NCI-H128 (cell line): ENCODE results near the gene ABCF1.
A peak's percentile ranks its signal among the peaks of the same experiment; 100 is the strongest.

Experiments
- DNase-seq: peaks from one replicate; lab custom pipeline; 2025; ENCODE audit not compliant: unreplicated experiment; lab: John Stamatoyannopoulos, UW

Gene ABCF1

DNA sequence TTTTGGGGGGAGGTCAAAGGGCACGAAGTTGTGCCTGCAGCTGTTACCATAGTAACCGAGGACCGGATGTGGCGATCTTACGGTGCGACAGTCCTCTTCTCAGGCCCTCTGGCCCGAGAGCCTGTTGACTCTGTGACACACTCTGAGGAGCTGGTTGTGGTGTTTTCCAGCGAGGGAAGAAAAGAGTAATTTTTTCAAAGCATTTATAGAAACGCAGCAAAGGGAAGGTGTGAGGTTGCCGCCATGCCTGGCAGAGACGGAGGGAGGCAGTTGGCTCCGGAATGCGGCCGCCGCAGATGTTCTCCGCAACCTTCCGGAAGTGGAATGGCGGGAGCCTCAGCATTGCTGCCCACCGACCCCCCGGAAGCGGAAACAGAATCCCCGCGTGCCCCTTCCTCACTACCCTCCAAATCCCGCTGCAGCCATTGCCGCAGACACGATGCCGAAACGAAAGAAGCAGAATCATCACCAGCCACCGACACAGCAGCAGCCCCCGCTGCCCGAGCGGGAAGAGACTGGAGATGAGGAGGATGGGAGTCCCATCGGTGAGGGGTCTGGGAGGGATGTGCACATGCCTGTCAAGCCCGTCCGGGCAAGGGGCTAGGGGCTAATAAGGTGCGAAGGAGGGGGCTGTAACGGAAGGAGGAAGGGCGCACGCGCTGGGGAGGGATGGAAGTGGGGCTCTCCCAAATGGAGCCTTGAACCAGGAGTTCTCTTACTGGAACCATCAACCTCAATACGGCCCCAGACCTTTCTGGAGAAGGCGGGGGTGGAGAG, 14.1 kb upstream of the ABCF1 start, which contains the start of gene PRR3:
Gene PRR3, plus strand, starts transcription at position 390 of the 777 bp plus-strand sequence. Its CDS starts 50 bp downstream, at position 440.
- peak; percentile 54 for DNase-seq

DNA sequence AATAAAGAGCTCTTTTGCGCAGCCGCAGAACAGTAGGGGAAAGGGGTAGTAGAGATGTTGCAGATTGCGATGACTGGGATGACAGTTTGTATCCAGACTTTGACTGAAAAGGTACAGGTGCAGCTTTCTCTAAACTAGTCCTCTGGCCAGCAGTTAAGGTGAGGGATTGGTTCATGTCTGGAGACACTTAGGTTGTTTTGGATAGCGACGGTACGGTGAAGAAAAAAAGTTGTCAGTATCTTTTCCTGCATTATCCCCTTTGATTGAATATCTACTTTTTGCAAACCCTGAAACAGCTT, 13.6 kb upstream of the ABCF1 start:
- peak; percentile 29 for DNase-seq

DNA sequence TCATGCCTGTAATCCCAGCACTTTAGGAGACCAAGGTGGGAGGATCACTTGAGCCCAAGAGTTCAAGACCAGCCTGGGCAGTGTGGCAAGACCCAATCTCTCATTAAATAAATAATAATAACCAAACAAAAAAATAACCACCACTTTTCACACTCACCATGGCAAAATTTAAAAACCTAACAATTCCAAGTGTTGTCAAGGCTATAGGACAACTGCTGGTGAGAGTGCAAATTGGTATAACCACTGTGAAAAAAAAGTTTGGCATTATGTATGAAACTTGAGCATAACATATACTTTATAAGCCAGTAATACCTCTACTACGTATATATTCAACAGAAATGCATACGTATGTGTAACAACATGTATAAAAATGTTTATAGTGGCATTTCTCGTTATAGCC, 10.3 kb upstream of the ABCF1 start:
- no peak for DNase-seq

DNA sequence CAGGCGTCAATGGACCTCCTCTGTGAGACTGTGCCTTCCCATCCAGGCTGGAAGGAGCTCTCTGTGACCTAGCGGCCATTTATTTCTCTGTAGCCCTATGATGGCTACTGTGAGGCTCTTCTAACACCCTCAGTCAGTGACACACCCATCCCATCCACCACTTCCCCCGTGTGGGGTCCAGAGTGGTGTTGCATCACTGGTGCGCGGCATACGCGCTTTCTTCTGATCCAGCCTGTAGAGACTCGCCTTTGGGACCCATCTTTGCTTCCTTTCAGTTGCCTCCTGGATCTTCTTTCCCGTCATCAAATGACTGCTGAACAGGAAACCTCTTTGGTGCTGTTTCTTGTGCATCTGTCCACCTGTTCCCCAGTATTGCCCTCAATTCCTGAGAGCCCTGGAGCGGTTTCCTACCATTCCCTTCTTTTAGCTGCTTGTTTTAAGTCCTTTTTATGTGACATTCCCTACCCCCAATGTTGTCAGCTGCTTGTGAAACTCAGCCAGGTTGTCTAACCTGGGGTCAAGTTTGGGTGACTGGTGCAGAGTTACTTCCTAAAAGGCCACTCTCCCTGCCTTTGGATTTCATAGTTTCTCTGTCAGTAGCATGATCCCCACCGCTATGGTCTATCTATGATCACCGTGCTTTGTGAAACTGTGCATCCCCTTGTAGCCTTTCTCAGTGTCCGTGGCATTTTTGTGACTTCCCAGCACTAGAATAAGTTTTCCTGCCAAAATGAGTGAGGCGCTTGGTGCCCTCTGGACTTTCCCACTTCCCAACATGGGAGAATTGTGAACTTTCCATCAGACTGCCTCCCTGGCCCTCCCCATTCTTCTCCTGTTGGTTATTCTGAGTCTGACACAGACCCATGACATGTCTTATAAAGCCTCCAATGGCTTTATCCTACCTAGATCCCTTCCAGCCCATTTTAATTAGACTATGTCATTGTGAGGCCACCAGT, 8.5 kb upstream of the ABCF1 start:
- DNase-seq, result no peak

DNA sequence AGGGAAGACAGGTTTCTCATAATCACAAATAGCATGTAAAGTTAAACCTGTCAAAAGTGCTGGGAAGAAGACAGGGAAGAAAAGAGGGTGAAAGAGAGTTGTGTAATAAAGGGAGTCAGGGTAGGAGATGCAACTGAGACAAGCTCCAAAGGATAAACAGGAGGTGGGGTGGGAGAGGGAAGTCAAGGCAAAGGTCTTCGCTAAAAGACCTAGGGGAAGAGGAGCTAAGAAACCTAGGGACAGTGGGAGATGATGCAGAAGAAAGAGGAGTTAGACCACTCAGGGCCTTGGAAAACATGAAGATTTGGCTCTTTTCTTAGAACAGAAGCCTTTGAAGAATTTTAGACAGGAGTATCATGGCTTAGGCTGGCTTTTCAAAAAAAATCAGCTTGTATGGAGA, 7.1 kb upstream of the ABCF1 start:
- no peak for DNase-seq

DNA sequence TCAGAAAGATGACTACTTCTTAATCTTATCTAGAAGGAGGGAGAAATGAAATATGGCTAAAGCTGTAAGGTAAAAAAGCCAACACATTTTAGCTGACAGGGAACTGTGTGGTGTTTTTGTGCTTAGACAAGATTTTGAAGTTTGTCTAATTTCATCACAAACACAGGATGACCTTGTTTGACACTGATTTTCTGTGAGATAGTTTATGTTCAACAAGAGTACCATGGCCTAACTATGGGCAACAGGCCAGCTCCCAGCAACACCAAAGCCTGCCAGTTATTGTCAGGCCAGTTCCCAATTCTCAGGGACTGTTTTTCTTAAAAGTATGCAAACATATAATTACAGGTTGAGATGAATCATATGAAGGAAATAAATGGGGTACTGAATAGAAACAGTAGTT, 5.5 kb upstream of the ABCF1 start:
- no peak for DNase-seq

DNA sequence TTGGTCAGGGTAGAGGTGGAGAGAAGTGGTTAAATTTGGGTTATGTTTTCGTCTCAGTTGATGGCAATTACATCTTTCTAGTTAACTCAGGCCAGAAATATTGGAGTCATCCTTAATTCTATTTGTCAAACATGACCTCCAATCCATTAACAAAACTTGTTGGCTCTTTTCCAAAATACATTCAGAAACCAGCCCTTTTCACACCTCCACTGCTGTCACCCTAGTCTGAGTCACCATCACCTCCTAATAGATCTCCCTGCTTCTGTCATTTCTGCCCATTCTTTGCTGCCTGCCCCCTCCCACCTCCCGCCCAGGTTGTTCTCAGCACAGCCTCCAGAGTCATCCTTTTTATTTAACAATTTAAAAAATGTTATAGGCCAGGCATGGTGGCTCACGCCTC, 3.0 kb upstream of the ABCF1 start:
- DNase-seq, result no peak

DNA sequence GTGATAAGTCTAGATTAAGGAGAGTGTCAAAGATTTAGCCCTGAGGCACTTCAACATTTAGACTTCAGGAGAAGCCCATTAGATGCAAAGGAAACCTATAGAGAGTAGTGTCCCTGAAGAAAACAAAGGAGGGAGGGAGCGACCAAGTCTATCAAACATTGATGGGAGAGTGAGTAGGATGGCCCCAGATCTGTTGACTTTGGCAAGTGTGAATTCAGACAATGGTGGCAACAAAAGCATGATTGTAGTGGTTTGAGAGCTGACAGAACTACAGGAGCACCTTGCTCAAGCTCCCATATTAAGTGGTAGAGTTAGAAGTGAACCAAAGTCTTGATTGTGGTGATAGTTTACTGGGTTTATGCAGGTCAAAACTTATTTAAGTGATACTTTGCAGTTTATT, 979 bp upstream of the ABCF1 start:
- DNase-seq, result no peak

DNA sequence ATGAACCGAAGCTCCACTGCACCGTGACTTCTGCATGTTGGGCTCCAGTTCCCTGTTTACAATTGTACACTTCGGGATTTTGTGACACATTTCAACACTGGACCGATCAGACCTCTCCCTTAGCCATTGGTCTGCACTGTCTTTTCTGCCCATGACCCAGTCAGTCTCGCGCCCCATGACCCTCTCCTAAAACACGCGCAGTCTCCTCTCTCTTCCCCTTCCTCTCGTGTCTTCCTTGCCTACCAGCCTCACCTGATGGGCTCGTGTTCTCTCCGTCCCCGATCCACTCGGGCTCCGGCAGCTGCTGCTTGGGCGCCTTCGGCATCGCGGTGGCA, 535 bp upstream of the ABCF1 start:
- DNase-seq, result no peak

DNA sequence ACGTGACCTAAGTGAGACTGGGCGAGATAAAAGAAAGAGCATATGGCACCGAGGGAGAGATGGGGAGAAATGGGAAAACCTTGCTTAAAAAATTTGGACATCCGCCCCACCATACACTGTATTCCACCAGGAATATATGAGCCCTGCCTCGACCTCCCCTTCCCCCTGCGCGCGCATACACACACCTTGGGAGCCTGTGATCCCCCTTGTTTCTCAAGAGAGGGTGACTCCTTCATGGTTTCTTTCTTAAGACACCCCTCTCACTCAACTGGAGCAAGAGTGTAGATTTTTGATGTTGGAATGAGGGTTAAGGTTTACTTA, 480 bp downstream of the ABCF1 start:
- DNase-seq, result no peak

DNA sequence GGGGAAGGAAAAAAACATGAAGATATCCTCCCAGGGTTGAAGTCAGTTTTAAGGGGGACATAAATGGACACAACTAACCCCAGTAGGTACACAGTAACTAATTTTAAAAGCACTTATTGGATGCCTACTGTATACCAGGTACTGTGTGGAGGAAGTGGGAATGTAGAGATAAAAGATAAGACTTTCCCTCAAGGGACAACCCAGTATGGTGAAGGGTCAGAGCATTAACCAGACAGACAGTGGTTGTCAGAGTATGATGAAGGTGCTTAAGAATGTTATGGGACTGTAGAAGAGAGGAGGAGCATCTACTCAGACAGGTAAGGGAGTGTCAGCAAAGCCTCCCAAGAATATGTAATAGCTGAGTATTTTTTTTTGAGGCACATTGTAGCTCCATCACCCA, 906 bp downstream of the ABCF1 start:
- no peak for DNase-seq

DNA sequence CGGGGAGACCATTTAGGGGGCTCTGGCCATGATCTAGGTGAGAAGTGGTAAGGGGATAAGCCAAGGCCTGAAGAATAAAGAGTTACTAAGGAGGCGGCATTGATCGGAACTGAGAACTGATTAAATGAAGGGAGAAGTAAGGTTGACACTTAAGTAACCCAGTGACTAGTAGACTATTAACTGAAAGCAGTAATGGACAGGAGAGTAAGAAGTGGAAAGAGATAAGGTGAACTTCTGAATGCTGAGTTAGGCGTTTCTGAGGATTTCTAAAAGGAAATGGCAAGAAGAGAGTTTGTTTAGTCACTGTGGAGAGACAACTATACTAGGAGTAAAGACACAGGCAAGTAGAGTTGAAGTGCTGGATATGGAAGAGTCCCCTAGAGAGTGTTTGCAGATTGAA, 1.9 kb downstream of the ABCF1 start:
- DNase-seq, result no peak

DNA sequence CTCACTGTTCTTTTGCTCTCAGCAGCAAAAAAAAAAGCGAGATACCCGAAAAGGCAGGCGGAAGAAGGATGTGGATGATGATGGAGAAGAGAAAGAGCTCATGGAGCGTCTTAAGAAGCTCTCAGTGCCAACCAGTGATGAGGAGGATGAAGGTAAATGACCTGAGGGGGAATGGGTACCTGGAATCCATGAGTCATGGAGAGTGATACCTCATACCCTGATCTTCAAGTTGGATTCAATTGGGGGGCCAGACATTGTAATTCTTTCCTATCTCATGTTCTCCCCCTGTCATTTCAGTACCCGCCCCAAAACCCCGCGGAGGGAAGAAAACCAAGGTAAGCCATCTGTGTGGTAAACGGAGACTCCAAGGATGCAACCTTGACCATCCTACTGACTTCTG, 6.8 kb downstream of the ABCF1 start:
- no peak for DNase-seq

DNA sequence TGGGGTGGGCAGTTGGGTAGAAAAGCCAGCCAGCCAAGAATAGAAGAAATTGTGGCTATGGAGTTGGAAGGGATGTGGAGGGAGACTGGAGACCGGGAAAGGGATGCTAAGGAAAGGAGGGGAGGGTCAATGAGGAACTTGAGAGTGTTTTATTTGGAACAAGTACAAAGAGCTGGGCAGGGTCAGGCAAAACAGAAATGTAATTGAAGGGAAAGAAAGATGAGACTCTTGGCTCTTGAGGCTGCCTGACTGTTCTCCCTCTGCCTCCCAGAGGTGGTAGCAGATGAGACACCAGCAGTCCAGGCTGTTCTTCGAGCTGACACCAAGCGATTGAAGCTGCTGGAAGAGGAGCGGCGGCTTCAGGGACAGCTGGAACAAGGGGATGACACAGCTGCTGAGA, 12.7 kb downstream of the ABCF1 start:
- no peak for DNase-seq

DNA sequence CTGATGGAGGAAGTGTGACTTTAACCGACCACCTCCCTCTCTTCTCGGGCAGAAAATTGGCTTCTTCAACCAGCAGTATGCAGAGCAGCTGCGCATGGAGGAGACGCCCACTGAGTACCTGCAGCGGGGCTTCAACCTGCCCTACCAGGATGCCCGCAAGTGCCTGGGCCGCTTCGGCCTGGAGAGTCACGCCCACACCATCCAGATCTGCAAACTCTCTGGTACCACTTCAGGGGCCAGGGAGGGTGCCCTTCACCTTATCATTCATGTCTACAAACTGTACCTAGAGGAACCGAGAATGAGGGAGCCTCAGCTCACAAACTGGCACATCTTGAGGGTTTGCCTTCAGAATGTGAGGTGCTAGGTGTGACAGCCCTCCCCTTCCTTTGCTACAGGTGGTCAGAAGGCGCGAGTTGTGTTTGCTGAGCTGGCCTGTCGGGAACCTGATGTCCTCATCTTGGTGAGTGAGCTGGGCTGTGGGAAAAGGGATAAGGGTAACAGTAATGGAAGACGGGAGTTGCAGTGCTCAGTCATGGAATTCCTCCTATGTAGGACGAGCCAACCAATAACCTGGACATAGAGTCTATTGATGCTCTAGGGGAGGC, 18.6 kb downstream of the ABCF1 start:
- no peak for DNase-seq

DNA sequence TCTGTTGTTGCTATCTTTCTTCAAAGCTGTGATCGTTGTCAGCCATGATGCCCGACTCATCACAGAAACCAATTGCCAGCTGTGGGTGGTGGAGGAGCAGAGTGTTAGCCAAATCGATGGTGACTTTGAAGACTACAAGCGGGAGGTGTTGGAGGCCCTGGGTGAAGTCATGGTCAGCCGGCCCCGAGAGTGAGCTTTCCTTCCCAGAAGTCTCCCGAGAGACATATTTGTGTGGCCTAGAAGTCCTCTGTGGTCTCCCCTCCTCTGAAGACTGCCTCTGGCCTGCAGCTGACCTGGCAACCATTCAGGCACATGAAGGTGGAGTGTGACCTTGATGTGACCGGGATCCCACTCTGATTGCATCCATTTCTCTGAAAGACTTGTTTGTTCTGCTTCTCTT, 19.3 kb downstream of the ABCF1 start:
- no peak for DNase-seq

DNA sequence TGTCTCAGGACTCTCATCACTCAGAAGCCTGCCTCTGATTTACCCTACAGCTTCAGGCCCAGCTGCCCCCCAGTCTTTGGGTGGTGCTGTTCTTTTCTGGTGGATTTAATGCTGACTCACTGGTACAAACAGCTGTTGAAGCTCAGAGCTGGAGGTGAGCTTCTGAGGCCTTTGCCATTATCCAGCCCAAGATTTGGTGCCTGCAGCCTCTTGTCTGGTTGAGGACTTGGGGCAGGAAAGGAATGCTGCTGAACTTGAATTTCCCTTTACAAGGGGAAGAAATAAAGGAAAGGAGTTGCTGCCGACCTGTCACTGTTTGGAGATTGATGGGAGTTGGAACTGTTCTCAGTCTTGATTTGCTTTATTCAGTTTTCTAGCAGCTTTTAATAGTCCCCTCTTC, 19.8 kb downstream of the ABCF1 start:
- DNase-seq, result no peak

DNA sequence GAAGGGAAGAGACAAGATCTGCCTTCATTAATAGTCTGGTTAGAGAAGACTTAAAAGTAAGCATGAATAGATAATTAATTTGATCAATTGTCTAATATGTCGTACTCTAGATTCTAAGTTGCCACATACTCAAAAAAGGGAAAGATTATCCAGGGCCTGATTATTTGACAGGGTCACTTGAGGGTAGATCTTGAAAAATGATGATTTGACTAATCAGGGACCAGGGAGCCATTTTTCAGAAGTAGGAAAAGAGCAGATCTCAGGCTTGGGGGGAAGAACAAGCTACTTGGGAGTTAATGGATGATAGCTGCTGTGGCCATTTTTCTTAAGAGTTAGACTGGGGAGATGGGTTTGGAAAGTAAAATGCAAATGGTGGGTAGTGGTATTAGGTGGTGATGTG, 21.0 kb downstream of the ABCF1 start:
- DNase-seq, result no peak

DNA sequence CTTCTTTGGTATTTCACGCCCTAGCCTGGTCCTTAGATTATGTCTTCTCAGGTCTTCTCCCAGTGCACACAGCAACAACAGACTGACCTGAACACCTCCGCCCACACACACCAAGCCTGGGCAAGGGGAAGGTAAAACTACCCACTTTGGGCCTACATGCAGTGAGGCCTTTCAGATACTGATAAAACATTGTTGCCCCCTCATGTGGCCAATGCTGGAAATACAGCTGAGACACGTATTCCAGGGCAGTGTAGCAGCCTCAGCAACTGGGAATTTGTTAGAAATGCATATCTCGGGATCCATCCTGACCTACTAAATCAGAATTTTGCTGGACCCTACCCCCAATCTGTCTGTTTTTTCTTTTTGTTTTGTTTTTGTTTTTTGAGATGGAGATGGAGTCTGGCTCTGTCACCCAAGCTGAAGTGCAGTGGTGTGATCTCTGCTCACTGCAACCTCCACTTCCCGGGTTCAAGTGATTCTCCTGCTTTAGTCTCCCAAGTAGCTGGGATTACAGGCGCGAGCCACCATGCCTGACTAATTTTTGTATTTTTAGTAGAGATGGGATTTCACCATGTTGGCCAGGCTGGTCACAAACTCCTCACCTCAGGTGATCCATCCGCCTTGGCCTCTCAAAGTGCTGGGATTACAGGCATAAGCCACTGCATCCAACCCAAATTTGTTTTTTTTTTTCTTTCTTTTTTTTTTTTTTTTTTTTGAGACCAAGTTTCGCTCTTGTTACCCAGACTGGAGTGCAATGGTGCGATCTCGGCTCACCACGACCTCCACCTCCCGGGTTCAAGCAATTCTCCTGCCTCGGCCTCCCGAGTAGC, 26.3 kb downstream of the ABCF1 start:
- DNase-seq, result peak; percentile 37

DNA sequence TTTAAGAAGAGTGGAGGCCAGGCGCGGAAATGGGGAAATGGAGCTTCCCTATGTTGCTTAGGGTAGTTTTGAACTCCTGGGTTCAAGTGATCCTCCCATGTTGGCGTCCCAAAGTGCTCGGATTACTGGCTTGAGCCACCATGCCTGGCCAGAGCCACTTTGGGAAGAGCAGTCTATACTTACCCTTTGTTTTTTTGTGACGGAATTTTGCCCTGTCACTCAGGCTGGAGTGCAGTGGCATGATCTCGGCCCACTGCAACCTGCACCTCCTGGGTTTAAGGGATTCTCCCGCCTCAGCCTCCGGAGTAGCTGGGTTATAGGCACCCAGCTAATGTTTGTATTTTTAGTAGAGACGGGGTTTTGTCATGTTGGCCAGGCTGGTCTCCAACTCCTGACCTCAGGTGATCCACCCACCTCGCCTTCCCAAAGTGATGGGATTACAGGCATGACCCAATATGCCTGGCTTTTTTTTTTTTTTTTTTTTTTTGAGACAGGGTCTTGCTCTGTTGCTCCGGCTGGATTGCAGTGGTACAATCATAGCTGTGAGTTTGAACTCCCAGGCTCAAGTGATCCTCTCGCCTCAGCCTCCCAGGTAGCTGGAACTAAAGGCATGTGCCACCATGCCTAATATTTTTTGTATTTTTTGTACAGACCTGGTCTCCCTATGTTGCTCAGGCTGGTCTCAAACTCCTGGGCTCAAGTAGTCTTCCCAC, 27.8 kb downstream of the ABCF1 start:
- no peak for DNase-seq
